ENCODE measurements around the gene TMEM92. TPM values are rescaled to one million over a fixed set of nuclear protein-coding genes. Genes with fewer than 3 reads are reported as not detected.
"Not testable (repeated sequence)": the region's sequence is repeated elsewhere in the genome, so short reads cannot be mapped to it uniquely, and the experiment has no call there.

The TMEM92 gene
- total RNA-seq, 3 donors from 2014 or later, result 1.3 to 2.8 (median 2.6) TPM

DNA sequence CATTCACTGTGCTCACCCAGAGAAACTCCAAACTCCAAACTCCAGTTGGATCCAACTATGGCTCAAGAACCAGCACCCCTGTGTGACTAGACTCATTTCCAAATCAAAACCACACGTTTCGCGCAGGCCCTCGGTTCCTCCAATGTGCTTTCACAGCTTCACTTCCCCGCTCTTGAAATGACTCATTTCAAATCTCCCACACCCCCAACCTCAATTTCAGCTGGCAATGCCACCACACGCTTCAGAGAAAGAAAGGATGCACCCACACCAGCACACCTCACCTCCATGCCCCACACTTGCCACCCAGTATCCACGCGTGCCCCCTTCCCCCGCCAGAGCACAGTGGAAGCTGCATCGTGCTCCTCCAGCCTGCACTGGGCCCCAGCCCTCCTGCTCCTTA, 9.0 kb downstream of the TMEM92 start:
- Histone ChIP-seq H3K4me1 (ENCODE audit: low read depth) (peaks cover 8% of the 10 kb centered on the region), H3K4me3 (no peak overlapping the region), H3K9me3 (no peaks in the 10 kb centered on the region), H3K36me3 (ENCODE audit: low read depth) (no peaks in the 10 kb centered on the region)
- no peak for ATAC-seq
- TF ChIP-seq, protein P1, sequence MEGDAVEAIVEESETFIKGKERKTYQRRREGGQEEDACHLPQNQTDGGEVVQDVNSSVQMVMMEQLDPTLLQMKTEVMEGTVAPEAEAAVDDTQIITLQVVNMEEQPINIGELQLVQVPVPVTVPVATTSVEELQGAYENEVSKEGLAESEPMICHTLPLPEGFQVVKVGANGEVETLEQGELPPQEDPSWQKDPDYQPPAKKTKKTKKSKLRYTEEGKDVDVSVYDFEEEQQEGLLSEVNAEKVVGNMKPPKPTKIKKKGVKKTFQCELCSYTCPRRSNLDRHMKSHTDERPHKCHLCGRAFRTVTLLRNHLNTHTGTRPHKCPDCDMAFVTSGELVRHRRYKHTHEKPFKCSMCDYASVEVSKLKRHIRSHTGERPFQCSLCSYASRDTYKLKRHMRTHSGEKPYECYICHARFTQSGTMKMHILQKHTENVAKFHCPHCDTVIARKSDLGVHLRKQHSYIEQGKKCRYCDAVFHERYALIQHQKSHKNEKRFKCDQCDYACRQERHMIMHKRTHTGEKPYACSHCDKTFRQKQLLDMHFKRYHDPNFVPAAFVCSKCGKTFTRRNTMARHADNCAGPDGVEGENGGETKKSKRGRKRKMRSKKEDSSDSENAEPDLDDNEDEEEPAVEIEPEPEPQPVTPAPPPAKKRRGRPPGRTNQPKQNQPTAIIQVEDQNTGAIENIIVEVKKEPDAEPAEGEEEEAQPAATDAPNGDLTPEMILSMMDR (IDR thresholded peaks at IDR 0.05), result no peak
- DNase-seq, result peak in 1 of 3 donors; percentile 13
- intact Hi-C loops (cut with DNase I, micrococcal nuclease), result no loop called here

DNA sequence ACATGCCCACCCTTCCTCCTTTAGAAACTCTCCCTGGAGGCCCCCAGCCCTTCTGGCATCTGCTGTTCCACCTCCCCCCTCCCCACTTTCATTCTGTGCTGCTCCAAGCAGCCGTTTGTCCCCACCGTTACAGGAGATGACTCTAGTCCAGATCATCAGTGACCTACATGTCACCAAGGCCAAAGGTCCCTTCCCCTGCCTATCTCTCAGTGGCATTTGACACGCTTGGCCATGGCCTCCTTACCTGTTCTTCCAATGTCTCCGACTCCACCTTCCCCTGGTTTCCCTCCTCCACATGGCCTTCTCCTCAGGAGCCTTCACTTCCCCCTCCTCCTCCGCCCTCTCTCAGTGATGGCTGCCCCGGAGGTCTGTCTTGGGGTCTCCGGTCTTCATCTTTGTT, 9.4 kb downstream of the TMEM92 start:
- TF ChIP-seq, protein P1 (IDR thresholded peaks at IDR 0.05), result no peak
- peaks cover 8% of the 10 kb centered on the region for H3K4me1 ChIP-seq (ENCODE audit: low read depth)
- no peak for DNase-seq

DNA sequence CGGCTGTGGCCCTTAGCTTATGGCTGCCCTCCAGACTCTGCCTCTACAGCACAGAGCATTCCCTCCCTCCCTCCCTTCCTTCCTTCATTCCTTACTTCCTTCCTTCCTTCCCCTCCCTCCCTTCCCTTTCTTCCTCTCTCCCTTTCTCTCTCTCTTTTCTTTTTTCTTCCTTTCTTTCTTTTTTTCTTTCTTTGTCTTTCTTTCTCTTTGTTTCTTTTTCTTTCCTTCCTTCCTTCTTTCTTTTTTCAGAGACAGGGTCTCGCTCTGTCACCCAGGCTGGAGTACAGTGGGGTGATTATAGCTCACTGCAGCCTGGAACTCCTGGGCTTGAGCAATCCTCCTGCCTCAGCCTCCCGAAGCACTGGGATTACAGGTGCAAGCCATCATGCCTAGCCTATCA, 11.7 kb downstream of the TMEM92 start:
- Histone ChIP-seq H3K9me3 (no peaks in the 10 kb centered on the region), H3K36me3 (ENCODE audit: low read depth) (no peaks in the 10 kb centered on the region), H3K4me1 (ENCODE audit: low read depth) (peaks cover 4% of the 10 kb centered on the region), H3K4me3 (no peak overlapping the region)
- TF ChIP-seq, protein P1 (IDR thresholded peaks at IDR 0.05), result no peak
- ATAC-seq, result no peak
- DNase-seq, result no peak
- intact Hi-C loops (cut with DNase I, micrococcal nuclease), result no loop called here

More for the DNA sequence above, 9.4 kb downstream of the TMEM92 start:
- no peaks in the 10 kb centered on the region for H3K36me3 ChIP-seq (ENCODE audit: low read depth)
- no peak for ATAC-seq
- no peak overlapping the region for H3K4me3 ChIP-seq
- H3K9me3 ChIP-seq, result no peaks in the 10 kb centered on the region
- intact Hi-C loops (cut with DNase I, micrococcal nuclease), result no loop called here

DNA sequence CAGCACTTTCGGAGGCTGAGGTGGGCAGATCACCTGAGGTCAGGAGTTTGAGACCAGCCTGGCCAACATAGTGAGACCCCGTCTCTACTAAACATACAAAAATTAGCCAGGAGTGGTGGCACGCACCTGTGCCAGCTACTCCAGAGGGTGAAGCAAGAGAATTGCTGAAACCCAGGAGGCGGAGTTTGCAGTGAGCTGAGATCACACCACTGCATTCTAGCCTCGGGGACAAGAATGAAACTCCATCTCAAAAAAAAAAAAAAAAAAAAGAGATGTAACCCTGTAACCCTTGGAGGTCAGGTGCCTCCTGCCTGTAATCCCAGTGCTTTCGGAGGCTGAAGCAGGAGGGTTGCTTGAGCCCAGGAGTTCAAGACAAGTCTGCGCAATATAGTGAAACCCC, 13.0 kb downstream of the TMEM92 start:
- ATAC-seq; H3K4me3 ChIP-seq; intact Hi-C loops (cut with DNase I, micrococcal nuclease); H3K4me1 ChIP-seq (ENCODE audit: low read depth); H3K9me3 ChIP-seq; H3K36me3 ChIP-seq (ENCODE audit: low read depth): not testable (repeated sequence)
- DNase-seq, result peak in 1 of 3 donors; percentile 5

DNA sequence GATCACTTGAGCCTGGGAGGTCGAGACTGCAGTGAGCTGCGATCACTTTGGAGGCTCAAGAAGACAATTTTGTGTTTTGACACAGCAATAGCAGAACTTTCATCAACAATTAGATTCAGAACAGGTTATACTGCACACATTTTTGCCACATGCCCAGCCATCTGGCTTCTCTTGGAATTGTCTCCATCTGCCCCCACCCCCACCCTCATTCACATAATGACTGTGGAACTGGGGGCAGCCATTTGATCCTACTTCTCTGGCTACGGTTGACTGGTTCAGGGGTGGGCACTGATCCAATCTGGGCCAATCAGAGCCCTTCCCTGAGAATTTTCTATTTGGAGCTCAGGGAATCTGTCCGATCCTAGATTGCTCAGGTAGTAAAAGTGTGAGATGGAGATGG, 14.0 kb downstream of the TMEM92 start:
- TF ChIP-seq, protein P1 (IDR thresholded peaks at IDR 0.05), result no peak
- H3K4me1 ChIP-seq (ENCODE audit: low read depth), result peaks cover 4% of the 10 kb centered on the region

DNA sequence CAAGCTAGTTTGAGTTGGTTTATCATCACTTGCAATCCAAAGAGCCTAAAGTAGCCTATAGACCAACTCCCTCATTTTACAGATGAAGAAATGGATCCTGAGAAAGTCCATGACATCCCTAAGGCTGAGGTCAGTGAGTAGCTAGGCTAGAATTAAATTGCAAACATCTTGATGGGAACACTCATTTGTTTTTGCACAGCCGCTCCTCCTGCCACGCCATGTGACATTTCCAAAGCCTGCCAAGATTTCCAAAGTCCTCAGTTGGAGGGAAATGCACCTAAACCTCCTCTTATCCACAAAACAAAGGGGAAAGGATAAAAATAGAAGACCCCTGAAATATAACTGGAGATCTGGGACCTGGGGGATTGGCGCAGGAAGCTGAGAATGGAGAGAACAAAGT, 15.0 kb downstream of the TMEM92 start:
- intact Hi-C loops (cut with DNase I, micrococcal nuclease), result no loop called here
- no peak overlapping the region for H3K4me3 ChIP-seq
- no peaks in the 10 kb centered on the region for H3K36me3 ChIP-seq (ENCODE audit: low read depth)
- H3K4me1 ChIP-seq (ENCODE audit: low read depth), result peaks cover 4% of the 10 kb centered on the region
- peak in 1 of 3 donors; percentile 8 for DNase-seq
- TF ChIP-seq, protein P1 (IDR thresholded peaks at IDR 0.05), result no peak
- ATAC-seq, result no peak
- no peaks in the 10 kb centered on the region for H3K9me3 ChIP-seq

More for the DNA sequence above, 14.0 kb downstream of the TMEM92 start:
- ATAC-seq (no peak), DNase-seq (peak in 1 of 3 donors; percentile 1)
- no peaks in the 10 kb centered on the region for H3K9me3 ChIP-seq
- H3K36me3 ChIP-seq (ENCODE audit: low read depth), result no peaks in the 10 kb centered on the region
- H3K4me3 ChIP-seq, result no peak overlapping the region
- intact Hi-C loops (cut with DNase I, micrococcal nuclease), result no loop called here
